ENCODE measurements around the gene DTL. TPM values are rescaled to one million over a fixed set of nuclear protein-coding genes. Genes with fewer than 3 reads are reported as not detected.
A peak's percentile ranks its signal among the peaks of the same experiment; 100 is the strongest.

DTL gene
- total RNA-seq, 4 donors from 2014 or later: 2.0 to 9.2 (median 5.1) TPM

- H3K27me3 ChIP-seq: no peaks in the 10 kb centered on the region
- no peaks in the 10 kb centered on the region for H3K9me3 ChIP-seq
- WGBS, 2 donors: 72% methylated on average over 7 of the region's 7 CpGs
- H3K4me1 ChIP-seq: peaks cover 4 to 25% (median 5%) of the 10 kb centered on the region in 3 donors
- TF ChIP-seq POLR2A (IDR thresholded peaks at IDR 0.05) (no peak), CTCF (IDR thresholded peaks at IDR 0.05) (no peak)
- no peak for DNase-seq
- no peak overlapping the region for H3K4me3 ChIP-seq
- peak overlapping the region in 1 of 4 donors; percentile 52 for H3K27ac ChIP-seq
- H3K36me3 ChIP-seq: no peaks in the 10 kb centered on the region
- intact Hi-C loops (cut with DNase I): no loop called here
Measured at GRCh38 chr1:212118167-212118871, 82.8 kb downstream of the DTL start.

- intact Hi-C loops (cut with DNase I): no loop called here
- TF ChIP-seq POLR2A (IDR thresholded peaks at IDR 0.05) (no peak), CTCF (IDR thresholded peaks at IDR 0.05) (no peak)
- no peak for DNase-seq
- Histone ChIP-seq H3K4me3 (no peak overlapping the region), H3K4me1 (peaks cover 4 to 25% (median 5%) of the 10 kb centered on the region in 3 donors), H3K36me3 (no peaks in the 10 kb centered on the region), H3K27ac (peak overlapping the region in 2 of 4 donors; percentile 52 to 58), H3K27me3 (no peaks in the 10 kb centered on the region), H3K9me3 (no peaks in the 10 kb centered on the region)
- WGBS, 2 donors: 84 to 90% methylated on average over 2 of the region's 2 CpGs
Measured at GRCh38 chr1:212118872-212119260, 83.3 kb downstream of the DTL start.

GRCh38 chr1:212119397-212119837, 83.9 kb downstream of the DTL start:
- Histone ChIP-seq H3K4me1 (peaks cover 4 to 29% (median 5%) of the 10 kb centered on the region in 3 donors), H3K27ac (peak overlapping the region in 3 of 4 donors; percentile 4 to 58 (median 52)), H3K4me3 (no peak overlapping the region), H3K36me3 (no peaks in the 10 kb centered on the region), H3K9me3 (no peaks in the 10 kb centered on the region), H3K27me3 (no peaks in the 10 kb centered on the region)
- WGBS, 2 donors: 45 to 46% methylated on average over 3 to 5 of the region's 5 CpGs
- intact Hi-C loops (cut with DNase I): no loop called here
- DNase-seq: no peak
- TF ChIP-seq CTCF (IDR thresholded peaks at IDR 0.05) (no peak), POLR2A (IDR thresholded peaks at IDR 0.05) (no peak)

- H3K9me3 ChIP-seq: no peaks in the 10 kb centered on the region
- TF ChIP-seq POLR2A (IDR thresholded peaks at IDR 0.05): no peak
- no peak for TF ChIP-seq CTCF (IDR thresholded peaks at IDR 0.05)
- DNase-seq: no peak
- no peak overlapping the region for H3K4me3 ChIP-seq
- H3K27ac ChIP-seq: peak overlapping the region in 3 of 4 donors; percentile 4 to 58 (median 52)
- H3K27me3 ChIP-seq: no peaks in the 10 kb centered on the region
- intact Hi-C loops (cut with DNase I): no loop called here
- H3K36me3 ChIP-seq: no peaks in the 10 kb centered on the region
- peaks cover 4 to 33% (median 8%) of the 10 kb centered on the region in 3 donors for H3K4me1 ChIP-seq
- WGBS, 2 donors: 82 to 97% methylated on average over 2 to 3 of the region's 3 CpGs
Measured at GRCh38 chr1:212119863-212120262, 84.3 kb downstream of the DTL start.

GRCh38 chr1:212121779-212122178, 86.2 kb downstream of the DTL start:
- Histone ChIP-seq H3K4me1 (peaks cover 4 to 47% (median 10%) of the 10 kb centered on the region in 3 donors), H3K4me3 (no peak overlapping the region), H3K27ac (no peak overlapping the region), H3K36me3 (no peaks in the 10 kb centered on the region), H3K9me3 (no peaks in the 10 kb centered on the region), H3K27me3 (no peaks in the 10 kb centered on the region)
- 61 to 69% methylated on average over 2 of the region's 2 CpGs for WGBS, 2 donors
- intact Hi-C loops (cut with DNase I): no loop called here
- TF ChIP-seq CTCF (IDR thresholded peaks at IDR 0.05): no peak
- no peak for TF ChIP-seq POLR2A (IDR thresholded peaks at IDR 0.05)
- DNase-seq: no peak
